CD4-positive, alpha-beta T cell (primary cell): ENCODE data around the gene GPSM3. TPM values are rescaled to one million over a fixed set of nuclear protein-coding genes. Genes with fewer than 3 reads are reported as not detected.

Experiments
- ATAC-seq: fragments of 200-7000 bp; cut with Tn5 transposase; one replicate; pipeline ENCODE4 v1.10.0; 2022; ENCODE audit warnings: mild to moderate bottlenecking; ENCODE audit not compliant: poor library complexity
- CTCF ChIA-PET: fragments of 350-600 bp; sonication (Branson Sonifier 250); formaldehyde crosslinking; loops from one replicate; lab custom pipeline; 2021; ENCODE audit warnings: antibody characterized with exemption, inconsistent platforms; lab: Charles Lee
- POLR2A ChIA-PET: fragments of 350-600 bp; sonication (Branson Sonifier 250); formaldehyde crosslinking; loops from one replicate; lab custom pipeline; 2021; ENCODE audit warnings: antibody characterized with exemption, inconsistent platforms; lab: Charles Lee
- DNase-seq, 14 experiments: peaks; one replicate each; pipeline ENCODE4 v3.0.0-alpha.2; 2013 to 2020; ENCODE audit warnings: mixed read lengths in 2 of 14
- H3K27ac ChIP-seq, 2 donors: one replicate each; pipeline versions ENCODE4 v1.5.1 to v1.7.0; 2013; ENCODE audit warnings: low read length in 2 of 2, low read depth in 1 of 2, mild to moderate bottlenecking in 1 of 2
- H3K27me3 ChIP-seq, 2 experiments: 1 replicate in 1 of 2; 2 replicates in 1 of 2; pipeline versions ENCODE4 v1.6.1 to v1.7.0; 2013; ENCODE audit warnings: low read length in 2 of 2, control low read depth in 1 of 2, mild to moderate bottlenecking in 1 of 2, moderate library complexity in 1 of 2; ENCODE audit not compliant: insufficient read depth in 2 of 2, control insufficient read depth in 1 of 2
- H3K36me3 ChIP-seq: one replicate; pipeline ENCODE4 v1.6.1; 2013; ENCODE audit warnings: low read length, control low read depth; ENCODE audit not compliant: insufficient read depth
- H3K4me1 ChIP-seq: one replicate; pipeline ENCODE4 v1.6.1; 2013; ENCODE audit warnings: low read length, control low read depth; ENCODE audit not compliant: insufficient read depth
- H3K4me3 ChIP-seq: one replicate; pipeline ENCODE4 v1.5.1; 2013; ENCODE audit warnings: mild to moderate bottlenecking, low read length, moderate library complexity
- H3K9me3 ChIP-seq, 2 experiments: 1 replicate in 1 of 2; 2 replicates in 1 of 2; pipeline versions ENCODE4 v1.6.1 to v1.7.0; 2013; ENCODE audit warnings: low read length in 2 of 2, mild to moderate bottlenecking in 2 of 2, control low read depth in 1 of 2, moderate library complexity in 1 of 2; ENCODE audit not compliant: control insufficient read depth in 1 of 2, insufficient read depth in 1 of 2
- H3K27ac Mint-ChIP-seq: one replicate; pipeline ENCODE4 v1.8.0; 2020; ENCODE audit warnings: mixed read lengths
- H3K27me3 Mint-ChIP-seq: one replicate; pipeline ENCODE4 v1.8.0; 2021; ENCODE audit warnings: mixed read lengths
- H3K36me3 Mint-ChIP-seq: one replicate; pipeline ENCODE4 v1.8.0; 2021; ENCODE audit warnings: low read depth, mixed read lengths
- H3K4me1 Mint-ChIP-seq: one replicate; pipeline ENCODE4 v1.8.0; 2021; ENCODE audit warnings: low read depth, mixed read lengths
- H3K4me3 Mint-ChIP-seq: one replicate; pipeline ENCODE4 v1.8.0; 2020; ENCODE audit warnings: mild to moderate bottlenecking, mixed read lengths
- H3K9me3 Mint-ChIP-seq: one replicate; pipeline ENCODE4 v1.8.0; 2020; ENCODE audit warnings: mixed read lengths
- intact Hi-C, 2 experiments: fragments of 100-400 bp; cut with DNase I in 1 of 2; cut with micrococcal nuclease in 1 of 2; formaldehyde crosslinking; loops; one replicate each; pipeline versions ENCODE4 v1.15.1 to v1.9.0; 2023 to 2025; cut with DNase I, micrococcal nuclease
- total RNA-seq, 174 experiments: library from RNA in 2 of 174; stranded (reverse) in 2 of 174; gene quantifications; one replicate each; pipeline ENCODE4 v1.2.3 and lab custom pipeline; 2021 to 2026
- TF ChIP-seq, protein P1 (sequence below): fragments of 200-600 bp; IDR thresholded peaks from one replicate; pipeline ENCODE4 v1.8.0; 2022; ENCODE audit warnings: antibody characterized with exemption, mild to moderate bottlenecking

Gene GPSM3
- total RNA-seq, 2 experiments from 2014 or later = 190 to 202 TPM

DNA sequence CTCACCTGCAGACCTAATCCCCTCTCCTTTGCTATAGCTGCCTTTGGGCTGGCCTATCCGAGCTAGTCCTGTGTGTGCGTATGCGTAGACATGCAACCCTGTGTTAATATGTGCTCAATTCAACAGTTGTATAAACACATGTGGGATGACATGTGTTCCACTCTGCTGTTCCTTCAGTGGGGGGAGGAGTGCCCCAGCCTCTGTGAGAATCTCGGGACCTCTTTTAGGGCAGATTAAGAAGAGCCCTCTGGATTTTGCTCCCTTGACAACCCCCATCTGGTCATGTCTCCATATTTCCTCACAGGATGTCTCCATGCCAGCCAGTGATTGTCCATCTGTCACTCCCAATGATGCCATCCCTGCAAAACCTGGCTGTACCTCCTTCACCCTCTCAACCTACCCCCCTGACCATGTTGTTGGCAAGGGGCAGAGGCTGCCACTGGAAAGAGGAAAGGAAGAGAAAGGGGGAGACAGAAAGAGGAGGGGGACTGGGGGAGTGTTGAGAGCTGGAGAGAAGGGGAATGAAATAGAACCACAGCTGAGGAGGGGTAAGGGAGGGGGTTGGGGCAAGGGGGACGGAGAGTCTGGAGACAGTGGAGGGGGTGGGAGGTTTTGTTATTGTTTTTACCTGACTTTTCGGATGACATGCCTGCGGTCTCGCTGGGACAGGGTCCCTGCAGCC lies 41.1 kb downstream of the GPSM3 start:
- peak overlapping the region; percentile 73 for H3K27ac Mint-ChIP-seq
- H3K27me3 ChIP-seq = peaks cover 11 to 26% of the 10 kb centered on the region in 2 experiments

DNA sequence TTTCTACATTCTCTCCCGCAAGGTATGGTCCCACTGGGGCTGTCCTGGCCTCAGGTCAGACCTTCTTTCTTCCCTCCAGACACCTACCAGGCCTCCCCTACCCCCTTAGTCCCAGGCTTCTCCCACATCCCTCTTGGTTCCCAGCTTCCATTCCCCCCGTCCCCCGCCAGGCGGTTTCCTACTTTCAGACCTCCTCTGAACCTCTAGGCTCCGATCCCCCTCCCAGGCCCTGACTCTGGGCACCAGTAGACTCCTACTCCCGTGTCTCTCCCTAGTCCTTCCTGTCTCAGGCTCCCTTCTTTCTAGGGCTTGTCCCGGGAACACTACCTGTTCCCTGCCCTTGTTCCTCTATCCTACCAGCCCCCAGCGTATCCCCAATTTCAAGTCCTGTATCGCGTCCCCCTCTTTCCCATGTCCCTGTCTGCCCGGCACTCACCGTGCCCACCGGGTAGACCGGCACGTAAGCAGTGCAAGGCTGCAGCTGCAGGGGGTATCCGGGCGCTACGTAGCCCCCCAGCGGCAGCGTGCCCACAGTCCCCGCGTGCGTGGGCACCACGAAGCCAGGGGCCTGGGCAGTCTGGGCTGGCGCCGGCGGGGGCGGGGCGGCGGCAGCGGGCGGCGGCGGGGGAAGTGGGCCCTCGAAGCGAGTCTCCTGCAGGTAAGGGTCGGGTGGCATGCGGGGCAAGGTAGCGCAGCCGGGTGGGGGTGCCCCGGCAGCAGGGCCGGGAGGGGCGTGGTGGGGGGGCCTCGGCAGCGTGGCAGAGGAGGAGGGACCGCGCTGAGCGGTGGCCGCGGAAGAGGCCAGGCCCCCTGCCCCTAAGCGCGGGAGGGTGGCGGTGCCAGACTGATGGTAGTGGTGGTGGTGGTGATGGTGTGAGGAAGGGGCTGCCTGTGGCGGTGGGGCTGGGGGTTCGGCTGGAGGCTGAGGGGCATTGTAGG lies 42.2 kb downstream of the GPSM3 start:
- ChIA-PET CTCF (interaction anchor here (1.8 kb wide), 1 partner anchor 45 kb away, joined by 4 read pairs; no protein-coding TSS in a partner anchor), POLR2A (interaction anchor here (1.0 to 2.2 kb wide), 2 partner anchors 19 to 45 kb away, joined by 4 to 8 read pairs; partner anchors contain the start of gene FKBPL)
- H3K4me3 ChIP-seq = no peak overlapping the region
- Mint-ChIP-seq H3K27ac (peak overlapping the region; percentile 73), H3K27me3 (peaks cover 32% of the 10 kb centered on the region), H3K4me1 (peaks cover 65% of the 10 kb centered on the region), H3K9me3 (no peaks in the 10 kb centered on the region), H3K36me3 (peaks cover 15% of the 10 kb centered on the region), H3K4me3 (peak overlapping the region; percentile 76)
- ATAC-seq (no peak), DNase-seq (peak in 1 of 14 experiments; percentile 9)
- TF ChIP-seq, protein P1, sequence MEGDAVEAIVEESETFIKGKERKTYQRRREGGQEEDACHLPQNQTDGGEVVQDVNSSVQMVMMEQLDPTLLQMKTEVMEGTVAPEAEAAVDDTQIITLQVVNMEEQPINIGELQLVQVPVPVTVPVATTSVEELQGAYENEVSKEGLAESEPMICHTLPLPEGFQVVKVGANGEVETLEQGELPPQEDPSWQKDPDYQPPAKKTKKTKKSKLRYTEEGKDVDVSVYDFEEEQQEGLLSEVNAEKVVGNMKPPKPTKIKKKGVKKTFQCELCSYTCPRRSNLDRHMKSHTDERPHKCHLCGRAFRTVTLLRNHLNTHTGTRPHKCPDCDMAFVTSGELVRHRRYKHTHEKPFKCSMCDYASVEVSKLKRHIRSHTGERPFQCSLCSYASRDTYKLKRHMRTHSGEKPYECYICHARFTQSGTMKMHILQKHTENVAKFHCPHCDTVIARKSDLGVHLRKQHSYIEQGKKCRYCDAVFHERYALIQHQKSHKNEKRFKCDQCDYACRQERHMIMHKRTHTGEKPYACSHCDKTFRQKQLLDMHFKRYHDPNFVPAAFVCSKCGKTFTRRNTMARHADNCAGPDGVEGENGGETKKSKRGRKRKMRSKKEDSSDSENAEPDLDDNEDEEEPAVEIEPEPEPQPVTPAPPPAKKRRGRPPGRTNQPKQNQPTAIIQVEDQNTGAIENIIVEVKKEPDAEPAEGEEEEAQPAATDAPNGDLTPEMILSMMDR = no peak
- no peaks in the 10 kb centered on the region for H3K36me3 ChIP-seq
- peaks cover 11 to 26% of the 10 kb centered on the region in 2 experiments for H3K27me3 ChIP-seq
- H3K9me3 ChIP-seq = peaks cover 0 to 11% of the 10 kb centered on the region in 2 experiments
- H3K4me1 ChIP-seq = peaks cover 62% of the 10 kb centered on the region
- no peak overlapping the region for H3K27ac ChIP-seq
- intact Hi-C loops = loop anchor here (5.0 to 10.0 kb wide), 2 partner anchors 42 to 105 kb away; partner anchors contain the start of genes GPSM3 (in 1 of the 2) and PBX2 (in 1 of the 2)

More for the DNA sequence above, 41.1 kb downstream of the GPSM3 start:
- Mint-ChIP-seq H3K9me3 (no peaks in the 10 kb centered on the region), H3K4me1 (peaks cover 71% of the 10 kb centered on the region), H3K4me3 (peak overlapping the region; percentile 72), H3K27me3 (peaks cover 32% of the 10 kb centered on the region), H3K36me3 (peaks cover 15% of the 10 kb centered on the region)
- CTCF ChIA-PET = interaction anchor here (1.7 to 1.8 kb wide), 2 partner anchors 33 to 44 kb away, joined by 4 read pairs; no protein-coding TSS in a partner anchor
- peak in 2 of 14 experiments; percentile 24 to 31 for DNase-seq
- intact Hi-C loops = loop anchor here in 1 of 2 experiments (10.0 kb wide), 1 partner anchor 107 kb away; no protein-coding TSS in a partner anchor
- no peak overlapping the region for H3K27ac ChIP-seq
- H3K9me3 ChIP-seq = peaks cover 0 to 11% of the 10 kb centered on the region in 2 experiments
- ATAC-seq = peak; percentile 19
- peak overlapping the region; percentile 32 for H3K4me3 ChIP-seq
- no peaks in the 10 kb centered on the region for H3K36me3 ChIP-seq
- TF ChIP-seq, protein P1 = no peak
- POLR2A ChIA-PET = interaction anchor here (0.6 to 2.2 kb wide), 4 partner anchors 20 to 602 kb away, joined by 3 to 8 read pairs (median 6); partner anchors contain the start of genes ATF6B and FKBPL
- peaks cover 69% of the 10 kb centered on the region for H3K4me1 ChIP-seq
